ENCODE data around the gene STX16.
A peak's percentile ranks its signal among the peaks of the same experiment; 100 is the strongest.

Gene STX16

GRCh38 chr20:58650181-58650775, 805 bp upstream of the STX16 start:
- peak overlapping the region; percentile 93 for H3K4me3 ChIP-seq (ENCODE audit: low read depth, low read length)
- DNase-seq (ENCODE audit: low read depth), result no peak
- TF ChIP-seq CTCF (IDR thresholded peaks at IDR 0.05; ENCODE audit: control insufficient read depth, extremely low read depth, insufficient read depth), result no peak; the same call in 1 of the 2 replicates

- H3K4me3 ChIP-seq (ENCODE audit: low read depth, low read length), result peak overlapping the region; percentile 93
- TF ChIP-seq CTCF (IDR thresholded peaks at IDR 0.05; ENCODE audit: control insufficient read depth, extremely low read depth, insufficient read depth), result no peak
- DNase-seq (ENCODE audit: low read depth), result no peak
Measured at GRCh38 chr20:58651559-58651945, 469 bp downstream of the STX16 start.

GRCh38 chr20:58651946-58652605, 993 bp downstream of the STX16 start:
- TF ChIP-seq CTCF (IDR thresholded peaks at IDR 0.05; ENCODE audit: control insufficient read depth, extremely low read depth, insufficient read depth), result no peak
- DNase-seq (ENCODE audit: low read depth), result no peak
- peak overlapping the region; percentile 93 for H3K4me3 ChIP-seq (ENCODE audit: low read depth, low read length)

GRCh38 chr20:58652606-58653294, 1.7 kb downstream of the STX16 start:
- no peak for TF ChIP-seq CTCF (IDR thresholded peaks at IDR 0.05; ENCODE audit: control insufficient read depth, extremely low read depth, insufficient read depth)
- DNase-seq (ENCODE audit: low read depth), result no peak
- H3K4me3 ChIP-seq (ENCODE audit: low read depth, low read length), result peak overlapping the region; percentile 93

GRCh38 chr20:58654337-58654736, 3.3 kb downstream of the STX16 start:
- H3K4me3 ChIP-seq (ENCODE audit: low read depth, low read length), result no peak overlapping the region
- DNase-seq (ENCODE audit: low read depth), result no peak
- TF ChIP-seq CTCF (IDR thresholded peaks at IDR 0.05; ENCODE audit: control insufficient read depth, extremely low read depth, insufficient read depth), result no peak

- DNase-seq (ENCODE audit: low read depth), result no peak
- no peak overlapping the region for H3K4me3 ChIP-seq (ENCODE audit: low read depth, low read length)
- TF ChIP-seq CTCF (IDR thresholded peaks at IDR 0.05; ENCODE audit: control insufficient read depth, extremely low read depth, insufficient read depth), result no peak
Measured at GRCh38 chr20:58655328-58656107, 4.4 kb downstream of the STX16 start.
